SK-N-MC (cell line): ENCODE results near the gene RPS26.

Experiments used
- DNase-seq: peaks from one replicate; pipeline ENCODE4 v3.0.0-alpha.2; 2011; ENCODE audit warnings: low read depth, low spot score
- H3K27ac ChIP-seq: fragments of 200-600 bp; sonication (generic); 2 replicates; pipeline ENCODE4 v1.5.1; 2016; ENCODE audit warnings: mixed run types
- H3K36me3 ChIP-seq: fragments of 200-600 bp; sonication (generic); 2 replicates; pipeline ENCODE4 v1.6.1; 2017; ENCODE audit warnings: antibody characterized with exemption, low read length, mixed read lengths; ENCODE audit not compliant: insufficient read depth
- H3K4me3 ChIP-seq: fragments of 200-600 bp; sonication (generic); 2 replicates; pipeline ENCODE4 v1.5.1; 2016
- H3K9ac ChIP-seq: fragments of 200-600 bp; sonication (generic); 2 replicates; pipeline ENCODE4 v1.8.0; 2017; ENCODE audit warnings: mixed run types, mixed read lengths; ENCODE audit not compliant: insufficient read length
- H3K9me3 ChIP-seq: fragments of 200-600 bp; sonication (generic); 2 replicates; pipeline ENCODE4 v1.6.1; 2017; ENCODE audit warnings: low read depth, mild to moderate bottlenecking, antibody characterized with exemption, low read length, moderate library complexity, mixed read lengths
- EZH2 ChIP-seq: fragments of 200-600 bp; sonication (generic); IDR thresholded peaks from one replicate; pipeline ENCODE4 v1.6.1; 2017; ENCODE audit warnings: antibody characterized with exemption
- FOXP2 ChIP-seq: optimal IDR thresholded peaks from 2 replicates; pipeline ENCODE3; 2011; ENCODE audit warnings: mild to moderate bottlenecking, moderate library complexity; ENCODE audit not compliant: insufficient read depth; ENCODE audit errors: extremely low read length, control extremely low read depth
- POLR2AphosphoS5 ChIP-seq: IDR thresholded peaks from 2 replicates; pipeline ENCODE4 v1.6.1; 2012; ENCODE audit warnings: mild to moderate bottlenecking, low read depth, low read length, borderline replicate concordance

The RPS26 gene

DNA sequence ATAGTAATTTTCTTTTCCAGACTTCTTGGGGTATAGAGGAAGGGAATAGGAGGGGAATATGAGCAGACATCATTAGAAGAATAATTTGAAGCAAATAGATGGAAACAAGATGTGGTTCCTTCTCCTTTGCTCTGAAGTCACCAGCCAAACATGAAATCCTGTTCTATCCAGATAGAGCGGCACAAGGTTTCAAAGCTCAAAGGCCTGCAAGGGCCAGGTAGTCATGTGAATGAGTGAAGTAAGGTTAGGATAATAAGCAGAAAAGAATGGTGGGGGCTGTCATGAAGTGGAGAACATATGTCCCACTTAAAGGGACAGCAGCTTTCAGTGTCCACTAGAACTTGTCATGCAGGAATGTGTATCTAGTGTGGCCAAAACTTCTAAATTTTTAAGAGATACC, 23.4 kb upstream of the RPS26 start:
- Histone ChIP-seq H3K9me3 (no peaks in the 10 kb centered on the region), H3K36me3 (no peaks in the 10 kb centered on the region), H3K27ac (no peak overlapping the region), H3K4me3 (no peak overlapping the region), H3K9ac (no peak overlapping the region)
- DNase-seq, result no peak
- TF ChIP-seq POLR2AphosphoS5 (no peak), FOXP2 (no peak), EZH2 (no peak)

DNA sequence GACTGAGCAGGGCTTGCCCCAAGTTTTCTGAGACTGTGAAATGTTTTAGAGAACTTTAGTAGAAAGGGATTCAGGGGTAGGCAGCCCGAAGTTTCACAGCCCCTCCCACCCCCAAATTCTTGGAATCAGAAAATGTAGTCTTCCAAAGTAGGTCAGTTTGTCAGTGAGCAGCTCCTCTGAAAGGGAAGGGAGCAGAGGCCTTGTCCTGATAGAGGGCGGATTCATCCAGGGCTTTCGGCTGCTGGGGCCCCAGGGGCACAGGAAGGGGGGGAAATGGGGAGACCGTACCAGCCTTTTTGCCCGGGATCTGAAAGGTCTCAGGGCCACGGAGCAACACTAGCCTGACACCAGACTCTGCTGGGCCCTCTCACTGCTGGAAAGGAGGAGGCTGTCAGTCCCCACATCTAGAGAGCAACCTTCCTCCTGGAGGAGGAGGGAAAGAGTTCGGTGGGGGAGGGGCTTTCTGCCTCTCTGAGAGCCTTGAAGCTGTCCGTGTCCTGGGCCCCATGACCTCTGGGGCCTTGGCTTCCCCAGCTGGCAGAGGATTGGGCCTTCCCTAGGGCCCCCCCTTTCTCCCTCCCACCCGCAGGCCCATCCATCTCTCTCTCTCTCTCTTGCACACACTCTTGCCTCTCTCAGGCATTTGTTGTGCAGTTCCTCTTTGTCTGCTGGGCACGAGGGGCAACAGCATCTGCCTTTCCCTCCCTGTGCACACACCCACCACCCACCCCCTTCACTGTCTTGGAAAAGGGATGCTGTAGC, 21.1 kb upstream of the RPS26 start, which contains the start of gene IKZF4:
TSS of gene IKZF4 (plus strand) at position 621 of the 762 bp plus-strand sequence. CDS start 451 bp downstream, outside the sequence.
- Histone ChIP-seq H3K4me3 (no peak within 1 kb of the TSS), H3K9me3 (no peaks in the 10 kb centered on the region), H3K27ac (no peak within 1 kb of the TSS), H3K9ac (no peak within 1 kb of the TSS), H3K36me3 (no peaks in the 10 kb centered on the region)
- TF ChIP-seq EZH2 (no peak), POLR2AphosphoS5 (no peak), FOXP2 (no peak)
- no peak for DNase-seq

DNA sequence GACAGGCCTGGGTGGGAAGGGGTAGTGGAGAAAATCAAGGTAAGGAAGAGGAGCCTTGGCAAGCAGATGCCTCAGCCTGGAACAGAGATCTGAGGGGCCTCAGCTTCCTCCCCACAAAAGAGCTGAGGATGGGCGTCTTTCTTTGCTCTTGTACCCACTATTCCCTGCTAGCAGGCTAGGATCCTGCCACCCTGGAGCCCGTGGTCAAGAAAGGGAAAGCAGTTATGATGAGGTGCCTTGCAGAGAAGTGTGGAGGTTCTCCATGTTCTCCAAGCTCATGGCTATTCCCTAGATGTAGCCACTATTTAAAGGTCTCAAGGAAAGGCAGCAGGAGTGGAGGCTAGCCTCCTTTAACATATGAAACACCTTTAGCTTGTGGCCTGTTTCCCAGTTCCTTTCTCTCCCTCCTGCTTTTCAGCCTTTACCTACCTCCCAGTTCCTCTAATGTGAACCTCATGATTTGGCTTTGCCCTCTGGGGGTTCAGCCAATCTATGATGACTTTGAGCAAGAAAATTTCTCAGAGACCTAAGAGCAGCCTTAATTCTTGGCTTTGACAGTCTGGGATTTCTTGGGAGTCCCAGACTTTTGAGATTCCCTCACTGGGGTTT, 19.7 kb upstream of the RPS26 start:
- Histone ChIP-seq H3K36me3 (no peaks in the 10 kb centered on the region), H3K9me3 (no peaks in the 10 kb centered on the region), H3K27ac (no peak overlapping the region), H3K9ac (no peak overlapping the region), H3K4me3 (no peak overlapping the region)
- TF ChIP-seq POLR2AphosphoS5 (no peak), FOXP2 (no peak), EZH2 (no peak)
- no peak for DNase-seq

DNA sequence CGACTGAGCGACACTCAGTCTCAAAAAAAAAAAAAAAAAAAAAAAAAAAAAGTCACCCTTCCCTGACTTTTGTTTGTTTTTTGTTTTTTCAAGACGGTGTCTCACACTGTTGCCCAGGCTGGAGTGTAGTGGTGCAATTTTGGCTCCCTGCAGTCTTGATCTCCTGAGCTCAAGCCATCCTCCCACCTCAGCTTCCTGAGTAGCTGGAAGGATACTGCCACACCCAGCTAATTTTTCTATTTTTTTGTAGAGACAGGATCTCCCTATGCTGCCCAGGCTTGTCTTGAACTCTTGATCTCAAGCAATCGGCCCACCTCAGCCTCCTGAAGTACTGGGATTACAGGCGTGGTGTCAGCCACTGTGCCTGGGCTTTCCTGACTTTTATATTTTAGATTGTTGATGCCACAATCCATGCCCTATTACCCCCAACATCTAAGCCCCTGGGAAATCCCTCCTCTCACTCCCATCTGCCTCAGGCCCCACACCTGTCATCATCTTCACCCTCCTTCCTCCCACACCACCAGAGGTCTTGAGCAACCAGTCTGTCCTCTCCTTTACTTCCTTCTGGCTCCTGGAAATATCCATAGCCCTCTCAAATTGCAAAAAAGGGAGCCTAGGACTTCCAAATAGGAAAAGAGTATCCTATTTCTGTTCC, 13.1 kb upstream of the RPS26 start:
- no peaks in the 10 kb centered on the region for H3K36me3 ChIP-seq
- no peak overlapping the region for H3K27ac ChIP-seq
- H3K9me3 ChIP-seq, result no peaks in the 10 kb centered on the region
- no peak overlapping the region for H3K9ac ChIP-seq
- TF ChIP-seq POLR2AphosphoS5 (no peak), FOXP2 (no peak), EZH2 (no peak)
- H3K4me3 ChIP-seq, result no peak overlapping the region
- DNase-seq, result no peak

DNA sequence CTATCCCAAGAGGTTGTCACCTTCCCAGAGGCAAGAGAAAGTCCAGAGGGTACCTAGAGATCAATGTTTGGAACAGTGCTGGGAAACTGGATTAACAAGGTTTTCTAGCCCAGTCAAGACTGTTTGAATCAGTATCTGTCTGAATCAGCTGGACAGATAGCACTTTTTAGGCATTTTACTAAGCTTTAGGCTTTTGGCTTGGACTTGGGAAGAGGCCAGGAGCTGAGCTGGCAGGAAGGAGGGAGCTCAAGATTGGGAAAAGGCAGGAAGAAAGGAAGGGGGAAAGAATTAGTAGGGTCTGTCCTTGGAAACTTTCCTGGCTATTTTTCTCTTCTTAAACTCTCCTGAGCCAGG, 12.6 kb upstream of the RPS26 start:
- DNase-seq, result no peak
- H3K36me3 ChIP-seq, result no peaks in the 10 kb centered on the region
- H3K9ac ChIP-seq, result no peak overlapping the region
- no peaks in the 10 kb centered on the region for H3K9me3 ChIP-seq
- no peak for TF ChIP-seq EZH2
- TF ChIP-seq FOXP2, result no peak
- no peak for TF ChIP-seq POLR2AphosphoS5
- H3K4me3 ChIP-seq, result no peak overlapping the region
- no peak overlapping the region for H3K27ac ChIP-seq

DNA sequence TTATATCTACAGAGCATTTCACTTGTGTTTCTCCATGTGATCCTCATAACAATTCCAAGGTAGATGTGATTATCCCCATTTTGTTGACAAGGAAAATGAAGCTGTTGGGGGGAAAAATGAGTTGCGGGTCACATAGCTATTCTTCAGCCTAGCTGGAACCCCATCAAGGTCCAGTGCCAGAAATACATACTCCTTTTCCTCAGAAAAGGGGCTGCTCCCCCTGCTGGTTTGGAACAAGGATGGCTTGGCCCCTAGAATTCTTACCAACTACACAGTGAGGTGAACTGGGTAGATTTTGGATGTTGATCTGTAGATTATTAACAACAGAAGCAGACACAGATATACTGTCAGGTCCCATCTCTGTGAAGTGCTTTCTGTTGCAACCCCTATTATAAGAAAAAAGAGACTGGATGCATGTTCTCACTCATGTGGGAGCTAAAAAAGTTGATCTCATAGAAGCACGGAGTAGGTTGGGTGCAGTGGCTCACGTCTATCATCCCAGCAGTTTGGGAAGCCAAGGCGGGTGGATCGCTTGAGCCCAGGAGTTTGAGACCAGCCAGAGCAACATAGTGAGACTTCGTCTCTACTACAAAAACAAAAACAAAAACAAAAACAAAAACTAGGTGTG, 11.9 kb upstream of the RPS26 start:
- Histone ChIP-seq H3K27ac (no peak overlapping the region), H3K9ac (no peak overlapping the region), H3K4me3 (no peak overlapping the region), H3K36me3 (no peaks in the 10 kb centered on the region), H3K9me3 (no peaks in the 10 kb centered on the region)
- TF ChIP-seq EZH2, result no peak
- no peak for TF ChIP-seq POLR2AphosphoS5
- TF ChIP-seq FOXP2, result no peak
- DNase-seq, result no peak

DNA sequence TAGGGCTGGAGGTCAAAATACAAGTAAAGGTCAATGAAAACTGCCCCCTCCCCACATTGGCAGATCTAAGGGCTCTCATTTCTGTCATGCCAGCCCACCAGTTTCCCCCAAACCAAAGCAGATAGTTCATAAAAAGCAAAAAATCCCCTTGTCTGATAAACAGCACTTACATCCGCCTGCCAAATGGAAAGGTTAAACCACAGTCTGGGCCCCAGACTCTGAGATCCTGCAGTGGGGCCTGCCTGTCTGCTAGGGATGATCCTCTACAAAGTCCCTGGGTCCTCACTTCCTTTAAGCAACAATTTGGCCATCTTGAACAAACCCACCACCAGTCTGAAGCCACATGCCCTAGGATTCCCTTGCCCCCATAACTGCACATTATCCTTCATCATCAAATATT, 9.7 kb upstream of the RPS26 start:
- TF ChIP-seq EZH2 (no peak), FOXP2 (no peak), POLR2AphosphoS5 (no peak)
- H3K4me3 ChIP-seq, result no peak overlapping the region
- H3K9me3 ChIP-seq, result no peaks in the 10 kb centered on the region
- DNase-seq, result no peak
- no peak overlapping the region for H3K9ac ChIP-seq
- H3K36me3 ChIP-seq, result no peaks in the 10 kb centered on the region
- no peak overlapping the region for H3K27ac ChIP-seq
